ENCODE data around the gene ZNF576. TPM values are rescaled to one million over a fixed set of nuclear protein-coding genes. Genes with fewer than 3 reads are reported as not detected.

The ZNF576 gene
- total and polyA plus RNA-seq, 2 of the 13 experiments (the other 11 are each of a cell fraction or from before 2014, with no cell fraction given), result 7.2 to 9.6 TPM

GRCh38 chr19:43595999-43596841 is at the start of gene ZNF576, which contains the start of gene IRGQ (continued):
- peak; percentile 36; the same call in 1 of the 2 replicates for TF ChIP-seq GFI1 (CRISPR knock-in tag; IDR thresholded peaks at IDR 0.05; ENCODE audit: borderline replicate concordance)
- TF ChIP-seq, protein P1, sequence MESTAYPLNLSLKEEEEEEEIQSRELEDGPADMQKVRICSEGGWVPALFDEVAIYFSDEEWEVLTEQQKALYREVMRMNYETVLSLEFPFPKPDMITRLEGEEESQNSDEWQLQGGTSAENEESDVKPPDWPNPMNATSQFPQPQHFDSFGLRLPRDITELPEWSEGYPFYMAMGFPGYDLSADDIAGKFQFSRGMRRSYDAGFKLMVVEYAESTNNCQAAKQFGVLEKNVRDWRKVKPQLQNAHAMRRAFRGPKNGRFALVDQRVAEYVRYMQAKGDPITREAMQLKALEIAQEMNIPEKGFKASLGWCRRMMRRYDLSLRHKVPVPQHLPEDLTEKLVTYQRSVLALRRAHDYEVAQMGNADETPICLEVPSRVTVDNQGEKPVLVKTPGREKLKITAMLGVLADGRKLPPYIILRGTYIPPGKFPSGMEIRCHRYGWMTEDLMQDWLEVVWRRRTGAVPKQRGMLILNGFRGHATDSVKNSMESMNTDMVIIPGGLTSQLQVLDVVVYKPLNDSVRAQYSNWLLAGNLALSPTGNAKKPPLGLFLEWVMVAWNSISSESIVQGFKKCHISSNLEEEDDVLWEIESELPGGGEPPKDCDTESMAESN (CRISPR knock-in tag; conservative IDR thresholded peaks at IDR 0.05), result peak; percentile 34
- TF ChIP-seq SIN3A (IDR thresholded peaks at IDR 0.05; ENCODE audit: borderline replicate concordance, low read depth, low read length), result peak; percentile 75
- TF ChIP-seq FOXC1 (CRISPR knock-in tag; IDR thresholded peaks at IDR 0.05; ENCODE audit: borderline replicate concordance), result no peak
- no peak for TF ChIP-seq MBD4 (IDR thresholded peaks at IDR 0.05; ENCODE audit: borderline replicate concordance, low read length)
- TF ChIP-seq, protein P2, sequence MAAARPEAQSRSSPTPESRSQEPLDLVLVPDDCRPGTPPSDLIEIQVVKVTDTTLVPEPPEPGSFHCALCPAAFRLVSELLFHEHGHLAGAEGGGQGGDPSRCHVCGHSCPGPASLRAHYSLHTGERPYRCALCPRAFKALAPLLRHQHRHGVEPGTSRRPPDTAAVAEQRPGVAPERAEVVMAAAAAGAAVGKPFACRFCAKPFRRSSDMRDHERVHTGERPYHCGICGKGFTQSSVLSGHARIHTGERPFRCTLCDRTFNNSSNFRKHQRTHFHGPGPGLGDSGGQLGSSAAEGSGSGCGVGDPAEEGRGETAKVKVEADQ (CRISPR knock-in tag; IDR thresholded peaks at IDR 0.05; ENCODE audit: borderline replicate concordance), result peak; percentile 77; the same call in 1 of the 2 replicates
- TF ChIP-seq NFKB2 (CRISPR knock-in tag; IDR thresholded peaks at IDR 0.05; ENCODE audit: borderline replicate concordance), result peak; percentile 61; the same call in 1 of the 2 replicates
- peak; percentile 81 for TF ChIP-seq HDAC1 (CRISPR knock-in tag; IDR thresholded peaks at IDR 0.05)
- TF ChIP-seq ZFP62 (CRISPR knock-in tag; IDR thresholded peaks at IDR 0.05), result no peak
- TF ChIP-seq, protein P3, sequence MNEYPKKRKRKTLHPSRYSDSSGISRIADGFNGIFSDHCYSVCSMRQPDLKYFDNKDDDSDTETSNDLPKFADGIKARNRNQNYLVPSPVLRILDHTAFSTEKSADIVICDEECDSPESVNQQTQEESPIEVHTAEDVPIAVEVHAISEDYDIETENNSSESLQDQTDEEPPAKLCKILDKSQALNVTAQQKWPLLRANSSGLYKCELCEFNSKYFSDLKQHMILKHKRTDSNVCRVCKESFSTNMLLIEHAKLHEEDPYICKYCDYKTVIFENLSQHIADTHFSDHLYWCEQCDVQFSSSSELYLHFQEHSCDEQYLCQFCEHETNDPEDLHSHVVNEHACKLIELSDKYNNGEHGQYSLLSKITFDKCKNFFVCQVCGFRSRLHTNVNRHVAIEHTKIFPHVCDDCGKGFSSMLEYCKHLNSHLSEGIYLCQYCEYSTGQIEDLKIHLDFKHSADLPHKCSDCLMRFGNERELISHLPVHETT (CRISPR knock-in tag; conservative IDR thresholded peaks at IDR 0.05), result peak; percentile 97
- TF ChIP-seq ZNF232 (CRISPR knock-in tag; IDR thresholded peaks at IDR 0.05; ENCODE audit: borderline replicate concordance), result no peak
- TF ChIP-seq SNAPC2 (CRISPR knock-in tag; IDR thresholded peaks at IDR 0.05), result no peak
- TF ChIP-seq ZC3H4 (CRISPR knock-in tag; IDR thresholded peaks at IDR 0.05; ENCODE audit: borderline replicate concordance), result no peak
- no peak for TF ChIP-seq ZFP36 (IDR thresholded peaks at IDR 0.05; ENCODE audit: borderline replicate concordance, low read depth, low read length, partially characterized antibody)
- no peak for TF ChIP-seq RORA (CRISPR knock-in tag; IDR thresholded peaks at IDR 0.05)
- peak; percentile 41; the same call in 1 of the 2 replicates for TF ChIP-seq ZNF441 (CRISPR knock-in tag; IDR thresholded peaks at IDR 0.05; ENCODE audit: borderline replicate concordance)
- no peak for TF ChIP-seq ZFP36L2 (CRISPR knock-in tag; IDR thresholded peaks at IDR 0.05)
- no peak for TF ChIP-seq GRHL1 (CRISPR knock-in tag; conservative IDR thresholded peaks at IDR 0.05)
- no peak for TF ChIP-seq ATRX (CRISPR knock-in tag; IDR thresholded peaks at IDR 0.05; ENCODE audit: borderline replicate concordance)
- TF ChIP-seq GLI4 (CRISPR knock-in tag; IDR thresholded peaks at IDR 0.05; ENCODE audit: borderline replicate concordance), result peak; percentile 91; the same call in 1 of the 2 replicates
- TF ChIP-seq, protein P4, sequence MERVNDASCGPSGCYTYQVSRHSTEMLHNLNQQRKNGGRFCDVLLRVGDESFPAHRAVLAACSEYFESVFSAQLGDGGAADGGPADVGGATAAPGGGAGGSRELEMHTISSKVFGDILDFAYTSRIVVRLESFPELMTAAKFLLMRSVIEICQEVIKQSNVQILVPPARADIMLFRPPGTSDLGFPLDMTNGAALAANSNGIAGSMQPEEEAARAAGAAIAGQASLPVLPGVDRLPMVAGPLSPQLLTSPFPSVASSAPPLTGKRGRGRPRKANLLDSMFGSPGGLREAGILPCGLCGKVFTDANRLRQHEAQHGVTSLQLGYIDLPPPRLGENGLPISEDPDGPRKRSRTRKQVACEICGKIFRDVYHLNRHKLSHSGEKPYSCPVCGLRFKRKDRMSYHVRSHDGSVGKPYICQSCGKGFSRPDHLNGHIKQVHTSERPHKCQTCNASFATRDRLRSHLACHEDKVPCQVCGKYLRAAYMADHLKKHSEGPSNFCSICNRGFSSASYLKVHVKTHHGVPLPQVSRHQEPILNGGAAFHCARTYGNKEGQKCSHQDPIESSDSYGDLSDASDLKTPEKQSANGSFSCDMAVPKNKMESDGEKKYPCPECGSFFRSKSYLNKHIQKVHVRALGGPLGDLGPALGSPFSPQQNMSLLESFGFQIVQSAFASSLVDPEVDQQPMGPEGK (CRISPR knock-in tag; IDR thresholded peaks at IDR 0.05), result 0 out of 2 replicates have a peak, but pooled peaks have one; percentile 28
